HuH-7 (cell line): Measurements from ENCODE around the gene PPM1F.
"Not testable (repeated sequence)": the region's sequence is repeated elsewhere in the genome, so short reads cannot be mapped to it uniquely, and the experiment has no call there.

Experiments used
- DNase-seq: peaks from one replicate; pipeline ENCODE4 v3.0.0; 2011; ENCODE audit warnings: low spot score

Gene PPM1F

DNA sequence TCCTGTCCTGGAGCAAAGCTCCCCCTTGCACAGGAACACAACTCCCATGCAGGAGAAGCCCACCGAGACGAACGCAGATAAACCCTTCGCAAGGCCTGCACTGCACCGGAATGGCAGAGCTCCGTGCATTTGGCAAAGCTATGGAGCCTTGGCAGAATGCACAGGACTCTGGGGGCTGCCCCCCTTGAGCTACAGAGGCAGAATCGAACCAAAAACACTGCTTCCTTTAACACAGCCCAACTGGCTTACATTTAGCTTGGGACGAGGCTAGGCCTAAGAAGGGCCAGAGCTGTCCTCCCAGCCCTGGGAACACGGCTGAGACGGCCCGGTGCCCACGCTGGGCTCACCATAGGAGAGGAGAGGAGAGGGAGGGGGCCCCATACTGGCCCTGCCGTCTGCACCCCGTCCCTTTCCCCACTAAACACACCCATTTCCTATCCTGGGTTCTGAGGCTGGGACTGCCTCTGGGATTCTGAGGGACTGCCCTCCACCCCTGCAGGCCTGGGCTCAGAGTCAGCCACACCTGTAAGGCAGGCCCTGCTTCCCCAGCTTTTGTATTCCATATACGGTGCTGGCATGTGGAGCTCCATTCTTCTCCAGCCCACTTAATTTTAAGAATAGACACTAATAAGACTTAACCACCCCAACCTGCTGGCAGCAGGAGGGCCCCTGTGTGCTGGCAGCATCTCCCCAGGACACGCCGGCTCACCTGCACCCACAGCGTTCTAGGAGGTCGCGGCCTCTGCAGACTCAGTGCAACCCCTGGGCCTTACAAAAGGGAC, 32.9 kb downstream of the PPM1F start:
- DNase-seq: no peak

DNA sequence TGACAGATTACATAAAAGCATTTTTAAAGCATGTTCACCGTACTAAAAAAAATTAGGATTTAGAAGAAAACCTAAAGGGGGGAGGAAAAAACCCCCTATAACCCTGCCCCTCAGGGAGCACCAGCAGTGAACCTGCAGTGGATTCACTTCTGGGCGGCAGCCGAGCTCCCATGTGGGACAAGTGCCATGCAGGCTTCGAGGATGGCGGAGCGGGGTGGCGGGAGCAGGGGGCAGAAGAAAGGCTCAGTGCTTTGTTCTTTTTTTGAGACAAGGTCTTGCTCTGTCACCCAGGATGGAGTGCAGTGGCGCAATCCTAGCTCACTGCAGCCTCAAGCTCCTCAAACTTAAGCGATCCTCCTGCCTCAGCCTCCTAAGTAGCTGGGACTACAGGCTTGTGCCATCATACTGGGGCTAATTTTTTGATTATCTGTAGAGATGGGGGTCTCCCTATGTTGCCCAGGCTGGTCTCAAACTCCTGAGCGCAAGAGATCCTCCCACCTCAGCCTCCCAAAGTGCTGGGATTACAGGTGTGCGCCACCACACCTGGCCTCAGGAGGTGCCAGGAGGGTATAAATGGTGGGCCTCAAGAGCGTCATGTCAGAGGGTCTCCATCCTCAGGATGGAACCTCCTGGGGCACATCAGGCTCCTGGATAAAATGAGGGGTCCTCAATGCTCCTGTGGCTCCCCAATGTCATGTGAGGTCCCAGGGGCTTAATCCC, 34.0 kb downstream of the PPM1F start:
- no peak for DNase-seq

DNA sequence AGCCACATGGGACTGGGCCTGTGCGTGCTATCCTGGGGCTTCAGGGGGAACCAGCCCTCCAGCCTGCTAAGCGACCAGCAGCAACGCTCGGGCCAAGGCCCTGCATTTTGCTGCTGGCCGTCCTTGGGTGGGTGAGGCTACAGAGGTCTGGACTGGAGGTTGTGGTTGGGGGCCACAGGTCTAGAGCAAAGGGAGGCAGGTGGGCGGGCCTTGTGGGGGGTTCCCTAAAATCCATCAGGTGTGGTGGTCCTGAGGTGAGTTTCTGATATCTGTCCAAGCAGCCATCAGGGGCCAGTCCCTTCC, 34.7 kb downstream of the PPM1F start:
- DNase-seq: no peak

DNA sequence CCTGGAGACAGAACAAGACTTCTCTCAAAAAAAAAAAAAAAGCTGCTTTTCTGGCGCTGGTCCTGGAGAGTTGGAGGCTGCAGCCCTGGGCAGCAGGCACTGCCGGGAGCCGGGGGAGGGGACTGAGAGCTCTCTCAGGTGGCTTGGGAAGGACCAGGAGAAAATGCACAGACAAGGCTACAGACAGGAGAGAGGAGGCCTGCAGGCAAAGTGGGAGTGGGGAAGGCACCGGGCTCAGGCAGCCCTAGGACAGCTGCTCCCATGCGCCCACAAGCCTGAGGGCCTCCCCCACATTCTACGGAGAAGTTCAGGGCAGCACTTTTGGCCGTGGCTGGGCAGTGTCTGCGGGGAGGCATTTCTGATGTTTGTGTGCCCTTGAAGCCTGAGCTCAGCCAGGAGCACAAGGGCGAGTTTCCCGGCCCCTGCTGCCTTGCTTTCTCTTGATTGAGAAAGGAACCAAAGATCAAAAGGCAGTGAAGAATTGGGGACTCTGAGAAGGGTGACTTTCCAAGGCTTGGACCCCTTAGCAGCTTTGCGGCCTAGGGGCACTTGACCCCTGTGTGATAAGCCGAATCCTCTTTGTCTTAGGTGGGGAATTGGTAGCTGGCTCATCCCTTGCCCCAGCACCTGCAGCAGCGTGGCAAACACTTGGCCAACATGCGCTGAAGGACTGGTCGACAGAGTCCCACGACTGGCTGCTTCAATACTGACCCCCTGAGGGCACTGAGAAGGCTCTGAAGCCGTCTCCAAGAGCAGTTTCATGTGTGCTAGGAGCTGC, 35.3 kb downstream of the PPM1F start:
- no peak for DNase-seq

DNA sequence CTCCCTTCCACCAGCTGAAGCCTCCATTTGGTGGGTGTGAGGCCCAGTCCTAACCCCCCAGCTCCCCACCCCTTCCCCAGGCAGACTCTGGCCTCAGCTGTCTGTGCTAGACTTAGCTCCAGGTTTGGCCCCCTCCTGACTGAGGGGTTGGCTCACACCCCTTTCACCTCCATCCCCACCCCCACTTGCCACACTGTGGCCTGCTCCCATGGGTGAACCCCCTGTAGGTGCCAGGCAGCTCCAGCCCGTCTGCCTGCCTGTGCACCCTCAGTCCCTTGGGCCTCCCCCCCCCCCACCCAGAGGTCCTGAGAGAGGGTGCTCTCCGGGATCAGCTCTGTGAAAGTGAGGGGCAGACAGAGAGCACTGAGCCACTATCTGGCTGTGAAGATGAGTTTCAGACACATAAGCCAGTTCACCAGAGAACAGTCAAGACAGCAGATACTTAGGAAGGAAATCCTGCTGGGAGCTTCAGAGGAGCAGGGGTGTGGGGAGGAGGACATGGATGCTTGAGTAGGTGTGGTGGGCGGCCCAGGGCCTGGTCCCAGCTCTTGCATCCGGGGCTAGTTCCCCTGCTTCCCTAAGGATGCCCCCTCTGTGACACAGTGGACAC, 36.2 kb downstream of the PPM1F start:
- no peak for DNase-seq

DNA sequence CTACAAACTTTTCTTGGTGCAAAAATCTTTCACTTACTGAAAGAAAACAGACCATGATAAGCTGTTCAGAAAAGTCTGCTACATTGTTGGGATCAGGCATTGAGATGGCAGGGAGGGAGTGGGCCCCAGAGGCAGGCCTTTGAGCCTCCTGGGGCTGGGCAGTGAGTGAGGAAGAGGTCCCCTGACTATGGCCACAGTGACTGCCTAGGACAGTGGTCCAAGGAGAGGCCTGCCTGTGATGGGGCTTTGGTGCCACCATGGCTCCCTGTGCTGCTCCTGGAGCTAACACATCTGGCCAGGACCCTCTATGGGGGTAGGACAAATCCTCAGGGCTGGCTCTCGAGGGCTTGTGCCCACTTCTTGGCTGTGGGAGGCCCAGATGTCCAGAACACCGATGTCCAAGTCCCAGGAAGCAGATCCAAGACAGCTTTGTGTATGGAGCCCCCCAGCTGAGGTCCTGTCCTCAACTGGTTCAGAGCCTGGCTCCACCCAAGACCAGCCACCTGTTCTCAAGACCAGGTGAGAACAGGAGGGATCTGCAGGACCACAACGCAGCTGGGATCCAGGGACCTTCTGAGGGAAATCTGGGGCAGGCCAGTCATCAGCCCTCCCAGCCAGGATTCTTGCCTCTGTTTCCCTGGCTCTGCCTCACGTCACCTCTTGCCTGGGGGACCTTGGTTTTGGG, 36.9 kb downstream of the PPM1F start:
- no peak for DNase-seq

DNA sequence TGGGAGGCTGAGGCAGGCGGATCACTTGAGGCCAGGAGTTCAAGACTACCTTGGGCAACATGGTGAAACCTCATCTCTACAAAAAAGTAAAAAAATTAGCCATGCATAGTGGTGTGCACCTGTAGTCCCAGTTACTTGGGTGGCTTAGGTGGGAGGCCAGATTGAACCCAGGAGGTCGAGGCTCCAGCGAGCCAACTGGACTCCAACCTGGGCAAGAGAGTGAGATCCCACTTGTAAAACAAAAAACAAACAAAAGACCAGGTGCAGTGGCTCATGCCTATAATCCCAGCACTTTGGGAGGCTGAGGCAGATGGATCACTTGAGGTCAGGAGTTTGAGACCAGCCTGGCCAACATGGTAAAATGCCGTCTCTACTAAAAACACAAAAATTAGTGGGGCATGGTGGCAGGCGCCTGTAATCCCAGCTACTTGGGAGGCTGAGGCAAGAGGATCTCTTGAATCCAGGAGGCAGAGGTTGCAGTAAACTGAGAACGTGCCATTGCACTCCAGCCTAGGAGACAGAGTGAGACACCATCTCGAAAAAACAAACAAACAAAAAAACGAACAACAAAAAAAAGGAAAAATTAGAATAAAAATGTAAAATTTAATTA, 38.5 kb downstream of the PPM1F start:
- DNase-seq: not testable (repeated sequence)

DNA sequence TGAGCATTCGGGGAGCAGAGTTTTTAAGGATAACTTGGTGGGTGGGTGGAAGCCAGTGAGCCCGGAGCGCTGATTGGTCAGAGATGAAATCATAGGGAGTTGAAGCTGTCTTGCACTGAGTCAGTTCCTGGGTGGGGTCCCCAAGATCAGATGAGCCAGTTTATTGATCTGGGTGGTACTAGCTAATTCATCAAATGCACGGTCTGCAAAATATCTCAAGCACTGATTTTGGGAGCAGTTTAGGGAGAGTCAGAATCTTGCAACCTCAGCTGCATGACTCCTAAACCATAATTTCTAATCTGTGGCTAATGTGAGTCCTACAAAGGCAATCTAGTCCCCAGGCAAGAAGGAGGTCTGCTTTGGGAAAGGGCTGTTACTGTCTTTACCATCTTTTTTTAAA, 42.3 kb downstream of the PPM1F start:
- DNase-seq: not testable (repeated sequence)

DNA sequence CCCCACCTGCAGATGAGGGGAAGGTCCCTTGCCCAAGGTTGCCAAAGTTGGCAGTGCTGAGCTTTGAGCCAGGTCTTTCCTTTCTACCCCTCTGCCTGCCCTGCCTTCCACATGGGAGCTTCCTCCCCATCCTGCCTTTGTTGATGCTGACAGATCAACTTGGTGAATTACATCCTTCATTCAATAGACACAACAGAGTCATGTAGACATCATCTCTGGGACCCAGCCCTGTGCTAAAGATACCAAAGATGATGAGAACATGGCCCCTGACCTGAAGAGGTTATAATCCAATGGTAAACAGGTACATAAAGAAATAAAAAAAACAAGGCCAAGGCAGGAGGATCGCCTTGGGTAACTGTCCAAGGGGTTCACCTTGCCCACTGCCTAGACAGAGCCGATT, 42.8 kb downstream of the PPM1F start:
- no peak for DNase-seq

DNA sequence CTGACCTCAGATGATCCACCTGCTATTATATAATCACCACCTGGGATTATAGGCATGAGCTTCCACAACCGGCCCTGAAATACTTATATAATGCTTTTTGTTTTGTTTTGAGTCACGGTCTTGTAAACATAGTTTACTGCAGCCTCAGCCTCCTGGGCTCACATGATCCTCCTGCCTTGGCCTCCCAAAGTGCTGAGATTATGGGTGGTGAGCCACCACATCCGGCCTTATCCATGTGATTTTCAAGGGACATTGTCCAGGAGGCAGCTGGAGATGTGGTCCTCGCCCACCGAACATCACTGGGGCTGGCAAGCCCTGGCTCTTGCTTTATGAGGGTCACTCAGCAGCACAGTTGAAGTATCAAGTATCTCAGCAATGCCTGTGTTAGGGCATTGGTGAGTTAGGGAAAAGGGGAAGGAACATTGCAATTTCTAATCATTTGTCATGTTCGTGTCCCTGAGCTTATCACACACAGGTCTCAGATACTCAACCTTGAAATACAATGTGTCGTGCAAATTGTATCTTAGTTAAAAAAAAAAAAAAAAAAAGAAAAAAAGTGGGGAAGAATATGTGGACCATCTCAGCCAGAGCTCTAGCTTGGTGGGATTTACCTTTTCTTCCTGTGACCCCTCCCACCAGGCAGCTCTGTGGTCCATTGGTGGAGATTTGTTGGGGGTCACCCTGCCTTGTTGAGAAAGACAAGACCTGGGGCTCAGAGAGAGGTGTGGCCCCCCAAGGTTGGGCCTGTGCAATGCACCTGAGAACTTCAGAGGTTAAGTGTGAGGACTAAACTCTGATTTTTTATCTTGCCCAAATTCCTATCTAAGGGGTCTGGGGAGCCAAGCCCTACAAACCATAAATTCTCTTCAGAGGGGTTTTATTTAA, 44.8 kb downstream of the PPM1F start:
- no peak for DNase-seq

DNA sequence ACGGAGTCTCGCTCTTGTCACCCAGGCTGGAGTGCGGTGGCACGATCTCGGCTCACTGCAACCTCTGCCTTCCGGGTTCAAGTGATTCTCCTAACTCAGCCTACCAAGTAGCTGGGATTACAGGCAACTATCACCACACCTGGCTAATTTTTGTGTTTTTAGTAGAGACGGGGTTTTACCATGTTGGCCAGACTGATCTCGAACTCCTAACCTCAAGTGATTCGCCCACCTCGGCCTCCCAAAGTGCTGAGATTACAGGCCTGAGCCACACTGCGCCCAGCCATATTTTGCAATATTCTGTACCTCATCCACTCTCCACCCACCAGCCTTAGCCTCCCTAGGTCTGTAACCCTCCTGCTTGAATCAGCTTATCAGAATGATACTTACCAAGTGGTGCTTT, 47.4 kb downstream of the PPM1F start:
- DNase-seq: not testable (repeated sequence)

DNA sequence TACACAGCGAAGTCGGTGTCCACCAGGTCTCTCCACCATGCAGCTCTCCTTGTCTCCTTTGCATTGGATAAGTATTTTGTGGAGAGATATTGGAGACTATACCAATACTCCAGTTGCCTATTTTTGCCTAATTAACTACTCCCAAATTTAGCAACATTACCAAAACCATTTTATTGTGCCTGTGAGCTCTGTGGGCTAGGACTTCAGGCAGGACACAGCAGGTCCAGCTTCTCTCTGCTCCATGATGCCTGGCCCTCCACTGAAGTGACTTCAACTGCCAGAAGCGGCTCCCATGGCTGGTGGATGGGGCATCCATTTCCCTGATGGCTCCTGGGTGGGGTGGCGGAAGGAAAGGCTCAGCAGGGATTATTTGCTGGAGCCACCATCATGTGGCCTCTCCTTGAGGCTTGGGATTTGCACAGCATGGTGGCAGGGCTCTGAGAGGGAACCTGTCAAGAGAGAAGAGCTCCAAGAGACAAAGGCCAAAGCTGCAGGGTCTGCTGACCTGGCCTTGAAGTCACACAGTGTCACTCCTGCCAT, 48.3 kb downstream of the PPM1F start:
- DNase-seq: no peak

DNA sequence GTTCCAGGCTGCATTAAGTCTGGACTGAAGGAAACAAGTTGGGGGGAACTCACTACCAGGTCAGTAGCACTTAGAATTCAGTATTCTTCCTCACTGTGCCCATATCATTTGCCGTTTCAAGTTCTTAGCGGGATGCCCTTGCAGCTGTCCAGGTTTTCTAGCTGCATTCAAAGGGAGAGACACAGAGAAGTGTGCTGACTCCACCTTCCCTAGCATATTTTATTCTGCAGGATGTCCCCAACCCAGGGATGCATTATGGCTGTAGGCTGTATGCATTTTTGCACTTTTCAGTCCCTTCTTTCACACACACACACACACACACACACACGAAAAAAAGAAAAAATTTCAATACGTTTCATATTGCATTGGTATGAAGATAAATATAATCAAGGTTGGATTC, 49.4 kb downstream of the PPM1F start:
- DNase-seq: no peak

DNA sequence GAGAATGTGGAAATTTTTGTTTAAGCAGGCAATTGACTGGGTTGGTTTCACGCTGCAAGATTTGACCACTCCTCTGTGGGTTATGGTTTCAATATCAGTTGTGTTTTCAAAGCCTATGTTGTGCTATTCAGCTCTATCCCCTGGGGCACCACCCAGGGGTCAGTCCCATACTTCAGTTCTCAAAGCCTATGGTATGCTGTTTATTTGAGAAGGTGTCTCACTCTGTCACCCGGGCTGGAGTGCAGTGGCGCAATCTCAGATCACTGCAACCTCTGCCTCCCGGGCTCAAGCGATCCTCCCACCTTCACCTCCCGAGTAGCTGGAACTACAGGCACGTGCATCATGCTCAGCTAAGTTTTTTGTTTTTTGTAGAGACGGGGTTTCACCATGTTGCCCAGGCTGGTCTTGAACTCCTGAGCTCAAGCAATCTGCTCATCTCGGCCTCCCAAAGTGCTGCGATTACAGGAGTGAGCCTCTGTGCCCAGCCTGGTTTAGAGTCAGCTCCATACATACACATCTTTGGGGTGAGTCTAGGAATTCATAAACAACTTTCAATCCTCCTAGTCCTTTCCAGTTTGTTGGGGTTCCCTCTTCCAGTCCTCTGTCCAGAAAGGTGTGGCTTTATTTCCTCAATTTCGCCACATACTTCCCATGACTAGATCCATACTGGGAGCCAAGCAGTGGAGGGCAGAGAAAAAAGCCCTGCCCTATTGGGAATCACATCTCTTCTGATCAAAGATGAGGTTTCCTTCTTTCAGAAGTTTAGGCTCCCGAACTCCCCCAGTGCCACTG, 50.2 kb downstream of the PPM1F start:
- peak; percentile 62 for DNase-seq

DNA sequence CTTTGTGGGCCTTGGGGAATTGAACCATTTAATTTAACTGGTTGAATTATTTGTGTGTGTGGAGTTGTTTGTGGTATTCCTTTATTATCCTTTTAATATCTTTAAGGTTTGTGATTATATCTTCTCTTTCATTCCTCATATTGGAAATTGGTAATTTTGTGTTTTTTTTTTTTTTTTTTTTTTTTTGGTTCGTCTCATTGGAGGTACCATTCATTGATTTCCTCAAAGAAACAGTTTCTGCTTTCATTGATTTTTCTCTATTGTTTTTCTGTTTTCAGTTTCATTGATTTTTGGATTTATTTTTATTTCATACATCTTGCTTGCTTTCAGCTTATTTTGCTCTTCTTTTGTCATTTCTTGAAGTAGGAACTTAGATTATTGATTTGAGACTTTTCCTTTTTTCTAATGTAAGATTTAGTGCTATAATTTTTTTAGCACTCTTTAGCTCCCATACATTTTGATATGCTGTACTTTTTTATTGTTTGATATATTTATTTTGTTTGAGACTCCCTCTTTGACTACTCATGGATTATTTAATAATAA, 54.2 kb downstream of the PPM1F start:
- no peak for DNase-seq

DNA sequence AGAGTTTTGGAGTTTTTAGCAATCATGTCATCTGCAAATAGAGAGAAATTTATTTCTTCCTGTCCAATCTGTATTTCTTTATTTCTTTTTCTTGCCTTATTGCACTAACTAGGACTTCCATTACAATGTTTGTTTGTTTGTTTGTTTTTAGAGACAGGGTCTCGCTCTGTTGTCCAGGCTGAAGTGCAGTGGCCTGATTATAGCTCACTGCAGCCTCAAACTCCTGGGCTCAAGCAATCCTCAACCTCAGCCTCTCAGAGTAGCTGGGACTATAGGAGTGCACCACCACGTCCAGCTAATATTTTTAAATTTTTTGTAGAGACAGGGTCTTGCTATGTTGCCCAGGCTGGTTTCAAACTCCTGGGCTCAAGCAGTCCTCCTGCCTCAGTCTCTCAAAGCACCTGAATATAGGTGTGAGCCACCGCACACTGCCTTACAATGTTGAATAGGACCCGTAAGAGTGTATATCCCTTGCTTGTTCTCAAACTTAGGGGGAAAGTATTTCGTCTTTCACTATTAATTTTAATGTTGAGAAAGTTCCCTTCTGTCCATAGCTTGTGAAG, 55.6 kb downstream of the PPM1F start:
- no peak for DNase-seq

DNA sequence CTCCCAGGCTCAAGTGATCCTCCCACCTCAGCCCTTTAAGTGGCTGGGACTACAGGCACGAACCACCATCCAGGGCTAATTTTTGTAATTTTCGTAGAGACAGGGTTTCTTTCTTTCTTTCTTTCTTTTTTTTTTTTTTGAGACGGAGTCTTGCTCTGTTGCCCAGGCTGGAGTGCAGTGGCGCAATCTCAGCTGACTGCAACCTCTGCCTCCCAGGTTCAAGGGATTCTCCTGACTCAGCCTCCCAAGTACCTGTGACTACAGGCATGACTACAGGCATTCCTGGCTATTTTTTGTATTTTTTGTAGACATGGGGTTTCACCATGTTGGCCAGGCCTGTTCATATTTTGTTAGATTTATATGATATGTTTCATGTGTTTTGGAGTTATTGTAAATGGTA, 56.4 kb downstream of the PPM1F start:
- not testable (repeated sequence) for DNase-seq

DNA sequence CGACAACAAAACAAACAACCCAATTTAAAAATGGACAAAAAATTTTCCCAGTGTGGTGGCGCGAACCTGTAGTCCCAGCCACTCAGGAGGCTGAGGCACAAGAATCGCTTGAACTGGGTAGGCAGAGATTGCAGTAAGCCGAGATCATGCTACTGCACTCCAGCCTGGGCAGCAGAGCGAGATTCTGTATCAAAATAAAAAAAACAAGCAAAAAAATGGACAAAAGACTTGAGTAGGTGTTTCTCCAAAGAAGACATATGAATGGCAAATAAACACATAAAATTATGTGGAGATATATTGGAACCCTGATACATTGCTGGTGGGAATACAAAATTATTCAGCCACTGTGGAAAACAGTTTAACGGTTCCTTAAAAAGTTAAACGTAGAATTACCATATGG, 57.8 kb downstream of the PPM1F start:
- no peak for DNase-seq
